ENCODE results near the gene FBLIM1.

The FBLIM1 gene

DNA sequence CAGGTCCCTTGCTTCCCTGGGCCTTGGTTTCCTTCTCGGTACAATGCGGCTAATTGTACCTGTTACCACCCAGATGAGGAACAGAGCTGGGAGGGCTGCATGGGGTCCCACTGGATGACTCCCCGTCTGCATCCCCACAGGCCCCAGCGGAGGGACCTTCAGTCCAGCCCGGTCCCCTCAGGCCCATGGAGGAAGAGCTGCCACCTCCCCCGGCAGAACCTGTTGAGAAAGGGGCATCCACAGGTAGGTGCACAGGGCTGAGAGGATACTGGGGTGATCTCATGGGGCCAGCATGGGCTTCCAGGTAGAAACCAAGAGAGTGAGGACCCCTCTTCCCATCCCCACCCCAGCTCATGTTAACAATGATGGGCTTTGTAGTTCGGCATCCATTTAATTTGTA, 9.8 kb downstream of the FBLIM1 start:
- Histone ChIP-seq H3K36me3 (ENCODE audit: low read length) (no peaks in the 10 kb centered on the region), H3K27ac (ENCODE audit: low read depth, low read length) (no peak overlapping the region), H3K79me2 (ENCODE audit: insufficient read depth, low read length) (no peaks in the 10 kb centered on the region), H3K9me2 (replicated peaks; ENCODE audit: insufficient read depth, low read length) (no peaks in the 10 kb centered on the region), H3K9me3 (ENCODE audit: insufficient read depth, low read length) (no peaks in the 10 kb centered on the region), H3K4me3 (ENCODE audit: insufficient read depth, low read length, poor library complexity, severe bottlenecking) (no peak overlapping the region), H2AFZ (ENCODE audit: low read depth, low read length, severe bottlenecking) (no peak overlapping the region), H3F3A (ENCODE audit: insufficient read depth) (no peaks in the 10 kb centered on the region), H4K20me1 (ENCODE audit: low read depth, low read length) (no peaks in the 10 kb centered on the region), H3K9ac (ENCODE audit: low read length) (no peak overlapping the region), H3K27me3 (ENCODE audit: low read length) (no peaks in the 10 kb centered on the region), H3K4me2 (ENCODE audit: low read depth, low read length, poor library complexity, severe bottlenecking) (no peak overlapping the region)
- TF ChIP-seq, protein P1, sequence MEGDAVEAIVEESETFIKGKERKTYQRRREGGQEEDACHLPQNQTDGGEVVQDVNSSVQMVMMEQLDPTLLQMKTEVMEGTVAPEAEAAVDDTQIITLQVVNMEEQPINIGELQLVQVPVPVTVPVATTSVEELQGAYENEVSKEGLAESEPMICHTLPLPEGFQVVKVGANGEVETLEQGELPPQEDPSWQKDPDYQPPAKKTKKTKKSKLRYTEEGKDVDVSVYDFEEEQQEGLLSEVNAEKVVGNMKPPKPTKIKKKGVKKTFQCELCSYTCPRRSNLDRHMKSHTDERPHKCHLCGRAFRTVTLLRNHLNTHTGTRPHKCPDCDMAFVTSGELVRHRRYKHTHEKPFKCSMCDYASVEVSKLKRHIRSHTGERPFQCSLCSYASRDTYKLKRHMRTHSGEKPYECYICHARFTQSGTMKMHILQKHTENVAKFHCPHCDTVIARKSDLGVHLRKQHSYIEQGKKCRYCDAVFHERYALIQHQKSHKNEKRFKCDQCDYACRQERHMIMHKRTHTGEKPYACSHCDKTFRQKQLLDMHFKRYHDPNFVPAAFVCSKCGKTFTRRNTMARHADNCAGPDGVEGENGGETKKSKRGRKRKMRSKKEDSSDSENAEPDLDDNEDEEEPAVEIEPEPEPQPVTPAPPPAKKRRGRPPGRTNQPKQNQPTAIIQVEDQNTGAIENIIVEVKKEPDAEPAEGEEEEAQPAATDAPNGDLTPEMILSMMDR (IDR thresholded peaks at IDR 0.05; ENCODE audit: insufficient read depth, low read length, poor library complexity, severe bottlenecking) = no peak
- TF ChIP-seq EZH2phosphoT487 (conservative IDR thresholded peaks at IDR 0.05; ENCODE audit: low read length) = no peak

DNA sequence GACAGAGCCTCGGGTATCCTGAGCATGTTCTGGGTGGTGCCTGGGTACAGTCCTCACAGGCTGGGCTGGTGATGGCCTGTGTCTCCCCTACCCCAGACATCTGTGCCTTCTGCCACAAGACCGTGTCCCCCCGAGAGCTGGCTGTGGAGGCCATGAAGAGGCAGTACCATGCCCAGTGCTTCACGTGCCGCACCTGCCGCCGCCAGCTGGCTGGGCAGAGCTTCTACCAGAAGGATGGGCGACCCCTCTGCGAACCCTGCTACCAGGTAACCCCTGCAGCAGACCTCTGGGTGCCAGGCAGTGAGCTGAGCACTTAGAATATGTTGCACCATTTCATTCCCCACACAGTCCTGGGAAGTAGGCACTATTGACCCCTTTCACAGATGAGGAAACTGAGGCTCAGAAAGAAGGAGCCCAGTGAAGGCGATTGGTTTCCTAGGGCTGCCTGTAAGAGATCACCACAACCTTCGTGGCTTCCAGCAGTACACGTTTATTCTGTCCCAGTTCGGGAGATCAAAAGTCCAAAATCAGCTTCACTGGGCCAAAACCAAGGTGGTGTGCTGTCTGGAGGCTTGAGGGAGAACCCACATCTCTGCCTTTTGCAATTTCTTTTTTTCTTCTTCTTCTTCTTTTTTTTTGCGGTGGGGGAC, 11.8 kb downstream of the FBLIM1 start:
- TF ChIP-seq EZH2phosphoT487 (conservative IDR thresholded peaks at IDR 0.05; ENCODE audit: low read length) = no peak
- TF ChIP-seq, protein P1 (IDR thresholded peaks at IDR 0.05; ENCODE audit: insufficient read depth, low read length, poor library complexity, severe bottlenecking) = no peak
- Histone ChIP-seq H4K20me1 (ENCODE audit: low read depth, low read length) (no peaks in the 10 kb centered on the region), H3K27ac (ENCODE audit: low read depth, low read length) (no peak overlapping the region), H3K9ac (ENCODE audit: low read length) (no peak overlapping the region), H3K79me2 (ENCODE audit: insufficient read depth, low read length) (no peaks in the 10 kb centered on the region), H3K9me3 (ENCODE audit: insufficient read depth, low read length) (no peaks in the 10 kb centered on the region), H3F3A (ENCODE audit: insufficient read depth) (no peaks in the 10 kb centered on the region), H3K4me2 (ENCODE audit: low read depth, low read length, poor library complexity, severe bottlenecking) (no peak overlapping the region), H3K36me3 (ENCODE audit: low read length) (no peaks in the 10 kb centered on the region), H3K4me3 (ENCODE audit: insufficient read depth, low read length, poor library complexity, severe bottlenecking) (no peak overlapping the region), H3K27me3 (ENCODE audit: low read length) (no peaks in the 10 kb centered on the region), H3K9me2 (replicated peaks; ENCODE audit: insufficient read depth, low read length) (no peaks in the 10 kb centered on the region), H2AFZ (ENCODE audit: low read depth, low read length, severe bottlenecking) (no peak overlapping the region)

DNA sequence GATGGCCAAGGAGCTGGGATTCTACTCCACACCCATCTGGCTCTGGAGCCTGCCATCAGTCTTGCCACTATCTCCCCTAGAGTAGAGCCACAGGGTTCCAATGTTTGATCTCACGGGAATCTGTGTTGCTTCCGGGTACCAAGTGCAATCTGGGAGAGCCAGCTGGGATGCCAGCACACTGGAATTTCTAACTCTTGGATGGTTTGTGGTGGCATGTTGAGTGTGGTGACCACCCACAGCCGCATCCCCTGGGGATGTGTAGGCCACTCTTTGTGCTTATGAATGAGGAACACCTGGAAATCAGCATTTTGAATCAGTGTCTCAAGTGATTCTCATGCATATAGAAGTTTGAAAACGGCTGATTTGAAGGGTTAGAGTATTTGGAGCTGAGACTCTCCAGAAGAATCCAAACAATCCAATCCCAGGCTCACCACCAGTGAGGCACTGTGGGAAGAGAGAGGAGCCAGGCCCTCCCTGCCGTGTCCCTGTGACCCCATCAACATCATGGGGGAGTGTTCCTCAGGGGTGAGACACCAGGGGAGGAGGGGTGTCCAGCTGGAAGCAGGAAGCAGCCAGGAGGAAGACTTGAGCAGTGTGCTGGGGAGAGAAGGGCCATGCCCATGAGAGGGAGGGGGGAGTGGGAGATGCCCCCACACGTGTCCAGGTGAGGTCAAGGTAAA, 13.4 kb downstream of the FBLIM1 start:
- H3K9ac ChIP-seq (ENCODE audit: low read length) = no peak overlapping the region
- H3K9me3 ChIP-seq (ENCODE audit: insufficient read depth, low read length) = no peaks in the 10 kb centered on the region
- H3K4me3 ChIP-seq (ENCODE audit: insufficient read depth, low read length, poor library complexity, severe bottlenecking) = no peak overlapping the region
- H3K27ac ChIP-seq (ENCODE audit: low read depth, low read length) = no peak overlapping the region
- H3K4me2 ChIP-seq (ENCODE audit: low read depth, low read length, poor library complexity, severe bottlenecking) = no peak overlapping the region
- H4K20me1 ChIP-seq (ENCODE audit: low read depth, low read length) = no peaks in the 10 kb centered on the region
- no peaks in the 10 kb centered on the region for H3K9me2 ChIP-seq (replicated peaks; ENCODE audit: insufficient read depth, low read length)
- no peaks in the 10 kb centered on the region for H3K36me3 ChIP-seq (ENCODE audit: low read length)
- H3K27me3 ChIP-seq (ENCODE audit: low read length) = no peaks in the 10 kb centered on the region
- H3F3A ChIP-seq (ENCODE audit: insufficient read depth) = no peaks in the 10 kb centered on the region
- no peaks in the 10 kb centered on the region for H3K79me2 ChIP-seq (ENCODE audit: insufficient read depth, low read length)
- H2AFZ ChIP-seq (ENCODE audit: low read depth, low read length, severe bottlenecking) = no peak overlapping the region
- TF ChIP-seq, protein P1 (IDR thresholded peaks at IDR 0.05; ENCODE audit: insufficient read depth, low read length, poor library complexity, severe bottlenecking) = no peak
- TF ChIP-seq EZH2phosphoT487 (conservative IDR thresholded peaks at IDR 0.05; ENCODE audit: low read length) = no peak

Data from SU-DHL-6 (cell line).